GM12874 (cell line): ENCODE measurements around the gene TMEM52.

Experiments used
- CTCF ChIP-seq: IDR thresholded peaks from 2 replicates; pipeline ENCODE4 v1.5.1; 2011; ENCODE audit warnings: low read depth, mild to moderate bottlenecking, control low read depth, low read length, moderate library complexity; ENCODE audit not compliant: insufficient read depth

TMEM52 gene

GRCh38 chr1:1915911-1916840 is 2.9 kb downstream of the TMEM52 start:
- TF ChIP-seq CTCF: no peak

GRCh38 chr1:1914971-1915692 is 3.9 kb downstream of the TMEM52 start, which contains the start of gene CALML6:
CALML6 (plus strand) TSS chr1:1915260; CDS start chr1:1915281, 21 bp downstream.
- no peak for TF ChIP-seq CTCF

- TF ChIP-seq CTCF: no peak
These were observed 4.7 kb downstream of the TMEM52 start for GRCh38 chr1:1914101-1914970.

DNA sequence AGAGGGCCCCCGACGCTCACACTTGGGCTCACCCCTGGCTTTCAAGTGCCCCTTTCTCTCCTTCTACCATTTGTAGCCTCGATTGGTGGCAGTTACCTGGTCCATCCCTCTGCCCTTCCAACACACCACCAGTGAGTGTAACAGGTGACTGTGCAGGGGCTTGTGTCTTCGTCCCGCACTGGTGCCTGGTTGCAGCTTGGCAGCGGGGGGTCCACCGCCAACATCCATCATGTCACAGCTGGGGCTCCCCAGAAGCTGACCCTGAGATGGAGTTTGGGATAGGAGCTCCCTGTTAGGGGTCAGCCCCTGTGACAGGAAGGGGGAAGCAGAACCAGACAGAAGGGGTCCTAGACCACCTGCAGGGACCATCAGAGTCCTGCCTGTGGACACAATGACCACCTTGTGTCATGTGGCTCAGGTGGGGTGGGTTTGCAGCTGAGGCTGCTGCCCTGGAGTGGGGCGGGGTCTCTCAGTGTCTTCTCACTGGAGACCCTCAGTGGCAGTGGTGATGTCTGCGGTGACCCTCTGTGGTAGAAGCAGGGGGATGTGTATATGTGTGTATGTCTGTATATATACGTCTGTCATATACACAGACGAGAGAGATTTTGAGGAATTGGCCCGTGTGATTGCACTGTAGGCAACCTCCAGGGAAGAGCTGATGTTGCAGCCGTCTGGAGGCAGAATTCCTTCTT is 7.6 kb downstream of the TMEM52 start:
- no peak for TF ChIP-seq CTCF

- no peak for TF ChIP-seq CTCF
These were observed 8.3 kb downstream of the TMEM52 start for GRCh38 chr1:1910651-1911331.

DNA sequence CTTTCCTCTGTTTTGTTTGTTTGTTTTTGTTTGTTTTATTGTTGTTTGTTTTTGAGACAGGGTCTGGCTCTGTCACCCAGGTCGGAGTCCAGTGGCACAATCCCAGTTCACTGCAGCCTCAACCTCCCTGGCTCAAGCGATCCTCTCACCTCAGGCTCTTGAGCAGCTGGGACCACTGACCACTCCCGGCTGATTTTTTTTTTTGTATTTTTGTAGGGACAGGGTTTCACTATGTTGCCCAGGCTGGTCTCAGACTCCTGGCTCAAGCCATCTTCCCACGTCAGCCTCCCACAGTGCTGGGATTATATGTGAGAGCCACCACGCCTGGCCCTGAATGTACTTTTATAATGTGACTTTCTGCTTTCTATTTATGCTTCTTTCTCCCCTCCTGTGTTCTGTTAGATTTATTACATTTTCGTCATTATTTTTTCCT is 9.0 kb downstream of the TMEM52 start:
- TF ChIP-seq CTCF: no peak
